ENCODE data around the gene CLEC1B. TPM values are rescaled to one million over a fixed set of nuclear protein-coding genes. Genes with fewer than 3 reads are reported as not detected.

CLEC1B gene
- total and polyA plus RNA-seq, 2 of the 13 experiments (the other 11 are each of a cell fraction or from before 2014, with no cell fraction given) = not detected

- TF ChIP-seq ZUFSP (CRISPR knock-in tag; IDR thresholded peaks at IDR 0.05; ENCODE audit: borderline replicate concordance) (no peak), ZNF362 (CRISPR knock-in tag; IDR thresholded peaks at IDR 0.05; ENCODE audit: borderline replicate concordance) (no peak), ZFP90 (CRISPR knock-in tag; IDR thresholded peaks at IDR 0.05; ENCODE audit: borderline replicate concordance) (no peak)
Measured at GRCh38 chr12:9943240-9943639, 55.7 kb downstream of the CLEC1B start (continued).

Other genes with a start within 250 kb of the CLEC1B start
- gene CD69, start 238.2 kb downstream of the CLEC1B start, total RNA-seq (2016; rRNA removed; fragmentation: Illumina TruSeq; extraction: Trizol) = not detected in 2 replicates
- not detected in 2 replicates for gene CD69, start 238.2 kb downstream of the CLEC1B start, polyA plus RNA-seq (2011; rRNA removed)
- gene KLRF1, start 171.6 kb downstream of the CLEC1B start, total RNA-seq (2016; rRNA removed; fragmentation: Illumina TruSeq; extraction: Trizol) = not detected in 2 replicates
- gene KLRF1, start 171.6 kb downstream of the CLEC1B start, polyA plus RNA-seq (2011; rRNA removed) = not detected in 2 replicates
- gene CLEC2B, start 129.8 kb downstream of the CLEC1B start, total RNA-seq (2016; rRNA removed; fragmentation: Illumina TruSeq; extraction: Trizol) = not detected in 2 replicates
- gene CLEC2B, start 129.8 kb downstream of the CLEC1B start, polyA plus RNA-seq (2011; rRNA removed) = not detected in 2 replicates
- gene KLRF2, start 117.6 kb downstream of the CLEC1B start, total RNA-seq (2016; rRNA removed; fragmentation: Illumina TruSeq; extraction: Trizol) = not detected in 2 replicates
- not detected in 2 replicates for gene KLRF2, start 117.6 kb downstream of the CLEC1B start, polyA plus RNA-seq (2011; rRNA removed)
- gene CLEC2A, start 66.8 kb downstream of the CLEC1B start, total RNA-seq (2016; rRNA removed; fragmentation: Illumina TruSeq; extraction: Trizol) = not detected in 2 replicates
- gene CLEC2A, start 66.8 kb downstream of the CLEC1B start, polyA plus RNA-seq (2011; rRNA removed) = not detected in 2 replicates
- gene CLEC12A, start 27.7 kb downstream of the CLEC1B start, total RNA-seq (2016; rRNA removed; fragmentation: Illumina TruSeq; extraction: Trizol) = not detected in 2 replicates
- not detected in 2 replicates for gene CLEC12A, start 27.7 kb downstream of the CLEC1B start, polyA plus RNA-seq (2011; rRNA removed)
- not detected in 2 replicates for gene CLEC12B, start 11.5 kb upstream of the CLEC1B start, total RNA-seq (2016; rRNA removed; fragmentation: Illumina TruSeq; extraction: Trizol)
- gene CLEC12B, start 11.5 kb upstream of the CLEC1B start, polyA plus RNA-seq (2011; rRNA removed) = not detected in 2 replicates
- not detected in 2 replicates for gene CLEC9A, start 31.6 kb upstream of the CLEC1B start, total RNA-seq (2016; rRNA removed; fragmentation: Illumina TruSeq; extraction: Trizol)
- not detected in 2 replicates for gene CLEC9A, start 31.6 kb upstream of the CLEC1B start, polyA plus RNA-seq (2011; rRNA removed)
- gene CLEC1A, start 99.9 kb upstream of the CLEC1B start, total RNA-seq (2016; rRNA removed; fragmentation: Illumina TruSeq; extraction: Trizol) = not detected in 2 replicates
- not detected in 2 replicates for gene CLEC1A, start 99.9 kb upstream of the CLEC1B start, polyA plus RNA-seq (2011; rRNA removed)
- not detected in 2 replicates for gene CLEC7A, start 131.1 kb upstream of the CLEC1B start, total RNA-seq (2016; rRNA removed; fragmentation: Illumina TruSeq; extraction: Trizol)
- not detected in 2 replicates for gene CLEC7A, start 131.1 kb upstream of the CLEC1B start, polyA plus RNA-seq (2011; rRNA removed)
- not detected in 2 replicates for gene OLR1, start 173.0 kb upstream of the CLEC1B start, total RNA-seq (2016; rRNA removed; fragmentation: Illumina TruSeq; extraction: Trizol)
- gene OLR1, start 173.0 kb upstream of the CLEC1B start, polyA plus RNA-seq (2011; rRNA removed) = not detected in 2 replicates
- not detected in 2 replicates for gene TMEM52B, start 179.9 kb upstream of the CLEC1B start, total RNA-seq (2016; rRNA removed; fragmentation: Illumina TruSeq; extraction: Trizol)
- not detected in 2 replicates for gene TMEM52B, start 179.9 kb upstream of the CLEC1B start, polyA plus RNA-seq (2011; rRNA removed)
- gene GABARAPL1, start 213.8 kb upstream of the CLEC1B start, total RNA-seq (2016; rRNA removed; fragmentation: Illumina TruSeq; extraction: Trizol) = 7.9 and 8.1 TPM in 2 replicates
- gene GABARAPL1, start 213.8 kb upstream of the CLEC1B start, polyA plus RNA-seq (2011; rRNA removed) = 26.1 and 28.1 TPM in 2 replicates

All from HepG2 (cell line).